ENCODE measurements around the gene CDH22.
A peak's percentile ranks its signal among the peaks of the same experiment; 100 is the strongest.

CDH22 gene

GRCh38 chr20:46308258-46309157 lies at the start of gene CDH22:
CDH22 (minus strand) TSS chr20:46308498; CDS start chr20:46251294, 57,204 bp downstream.
- DNase-seq (ENCODE audit: low spot score) (no peak), ATAC-seq (ENCODE audit: low read depth) (peak; percentile 70)
- no peaks in the 10 kb centered on the region for H3K9me3 ChIP-seq (ENCODE audit: severe bottlenecking)
- H3K27me3 ChIP-seq (ENCODE audit: insufficient read depth, poor library complexity, severe bottlenecking), result peaks cover 96% of the 10 kb centered on the region
- H3K36me3 ChIP-seq (ENCODE audit: low read depth), result no peaks in the 10 kb centered on the region
- no peak within 1 kb of the TSS for H3K27ac ChIP-seq (ENCODE audit: poor library complexity, severe bottlenecking)
- TF ChIP-seq CTCF (IDR thresholded peaks at IDR 0.05; ENCODE audit: poor library complexity, severe bottlenecking), result peak; percentile 79
- H3K4me1 ChIP-seq (ENCODE audit: insufficient read depth, poor library complexity, severe bottlenecking), result no peaks in the 10 kb centered on the region
- peak within 1 kb of the TSS; percentile 29 for H3K4me3 ChIP-seq (ENCODE audit: severe bottlenecking)

GRCh38 chr20:46357030-46357514 lies 48.8 kb upstream of the CDH22 start:
- no peak for TF ChIP-seq CTCF (IDR thresholded peaks at IDR 0.05; ENCODE audit: poor library complexity, severe bottlenecking)
- no peak for DNase-seq (ENCODE audit: low spot score)

GRCh38 chr20:46356195-46357029 lies 48.1 kb upstream of the CDH22 start:
- peaks cover 38% of the 10 kb centered on the region for H3K36me3 ChIP-seq (ENCODE audit: low read depth)
- TF ChIP-seq CTCF (IDR thresholded peaks at IDR 0.05; ENCODE audit: poor library complexity, severe bottlenecking), result no peak
- DNase-seq (ENCODE audit: low spot score), result peak; percentile 74

More at GRCh38 chr20:46357030-46357514, 48.8 kb upstream of the CDH22 start:
- Histone ChIP-seq H3K27ac (ENCODE audit: poor library complexity, severe bottlenecking) (no peak overlapping the region), H3K4me1 (ENCODE audit: insufficient read depth, poor library complexity, severe bottlenecking) (no peaks in the 10 kb centered on the region), H3K4me3 (ENCODE audit: severe bottlenecking) (no peak overlapping the region), H3K9me3 (ENCODE audit: severe bottlenecking) (no peaks in the 10 kb centered on the region), H3K27me3 (ENCODE audit: insufficient read depth, poor library complexity, severe bottlenecking) (no peaks in the 10 kb centered on the region), H3K36me3 (ENCODE audit: low read depth) (peaks cover 34% of the 10 kb centered on the region)
- peak; percentile 13 for ATAC-seq (ENCODE audit: low read depth)

GRCh38 chr20:46355778-46356177 lies 47.5 kb upstream of the CDH22 start:
- Histone ChIP-seq H3K36me3 (ENCODE audit: low read depth) (peaks cover 38% of the 10 kb centered on the region), H3K27me3 (ENCODE audit: insufficient read depth, poor library complexity, severe bottlenecking) (no peaks in the 10 kb centered on the region), H3K4me1 (ENCODE audit: insufficient read depth, poor library complexity, severe bottlenecking) (no peaks in the 10 kb centered on the region), H3K4me3 (ENCODE audit: severe bottlenecking) (no peak overlapping the region), H3K9me3 (ENCODE audit: severe bottlenecking) (no peaks in the 10 kb centered on the region), H3K27ac (ENCODE audit: poor library complexity, severe bottlenecking) (no peak overlapping the region)
- DNase-seq (ENCODE audit: low spot score) (no peak), ATAC-seq (ENCODE audit: low read depth) (no peak)
- TF ChIP-seq CTCF (IDR thresholded peaks at IDR 0.05; ENCODE audit: poor library complexity, severe bottlenecking), result no peak

More at GRCh38 chr20:46356195-46357029, 48.1 kb upstream of the CDH22 start:
- no peak for ATAC-seq (ENCODE audit: low read depth)
- H3K27me3 ChIP-seq (ENCODE audit: insufficient read depth, poor library complexity, severe bottlenecking), result no peaks in the 10 kb centered on the region
- no peak overlapping the region for H3K27ac ChIP-seq (ENCODE audit: poor library complexity, severe bottlenecking)
- H3K4me3 ChIP-seq (ENCODE audit: severe bottlenecking), result no peak overlapping the region
- H3K9me3 ChIP-seq (ENCODE audit: severe bottlenecking), result no peaks in the 10 kb centered on the region
- H3K4me1 ChIP-seq (ENCODE audit: insufficient read depth, poor library complexity, severe bottlenecking), result no peaks in the 10 kb centered on the region
